ENCODE data around the gene SEZ6L2. TPM values are rescaled to one million over a fixed set of nuclear protein-coding genes. Genes with fewer than 3 reads are reported as not detected.

SEZ6L2 gene
- total and polyA plus RNA-seq, 5 donors from 2014 or later: not detected

DNA sequence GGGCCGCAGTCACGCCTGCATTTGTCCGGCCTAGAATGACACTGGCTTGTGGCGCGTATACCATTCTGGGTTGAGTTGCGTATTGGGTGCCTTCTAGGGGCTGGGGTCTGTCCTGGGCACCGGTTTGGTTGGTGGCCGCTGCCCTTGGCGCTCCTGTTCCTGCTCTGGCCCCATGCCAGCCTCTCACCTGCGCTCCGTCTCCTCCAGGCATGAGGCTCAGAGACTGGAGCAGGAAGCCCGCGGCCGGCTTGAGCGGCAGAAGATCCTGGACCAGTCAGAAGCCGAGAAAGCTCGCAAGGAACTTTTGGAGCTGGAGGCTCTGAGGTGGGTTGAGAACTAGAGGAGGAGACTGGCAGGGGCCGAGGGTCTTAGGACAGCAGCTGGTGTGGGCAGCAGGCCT, 53.7 kb downstream of the SEZ6L2 start:
- Mint-ChIP-seq H3K4me3 (peak overlapping the region in 1 of 4 donors; percentile 93), H3K36me3 (peaks cover 23% of the 10 kb centered on the region), H3K4me1 (peaks cover 0 to 10% (median 0%) of the 10 kb centered on the region in 4 donors), H3K27ac (peak overlapping the region in 1 of 3 donors; percentile 38), H3K27me3 (no peaks in the 10 kb centered on the region), H3K9me3 (no peaks in the 10 kb centered on the region)
- H3K27me3 ChIP-seq (ENCODE audit: control insufficient read depth, insufficient read depth, low read length): no peaks in the 10 kb centered on the region
- no peak for ATAC-seq (ENCODE audit: low read depth in 2 of 2)
- no peak overlapping the region for H3K27ac ChIP-seq (ENCODE audit: insufficient read depth, low read length, poor library complexity, severe bottlenecking)
- no peak for DNase-seq
- peaks cover 61% of the 10 kb centered on the region for H3K36me3 ChIP-seq (ENCODE audit: control insufficient read depth, insufficient read depth, low read length)
- no peaks in the 10 kb centered on the region for H3K9me3 ChIP-seq (ENCODE audit: control insufficient read depth in 2 of 2, low read length in 2 of 2)
- H3K4me3 ChIP-seq (ENCODE audit: low read depth, low read length): no peak overlapping the region
- no peaks in the 10 kb centered on the region for H3K4me1 ChIP-seq (ENCODE audit: control insufficient read depth, insufficient read depth, low read length, poor library complexity, severe bottlenecking)

DNA sequence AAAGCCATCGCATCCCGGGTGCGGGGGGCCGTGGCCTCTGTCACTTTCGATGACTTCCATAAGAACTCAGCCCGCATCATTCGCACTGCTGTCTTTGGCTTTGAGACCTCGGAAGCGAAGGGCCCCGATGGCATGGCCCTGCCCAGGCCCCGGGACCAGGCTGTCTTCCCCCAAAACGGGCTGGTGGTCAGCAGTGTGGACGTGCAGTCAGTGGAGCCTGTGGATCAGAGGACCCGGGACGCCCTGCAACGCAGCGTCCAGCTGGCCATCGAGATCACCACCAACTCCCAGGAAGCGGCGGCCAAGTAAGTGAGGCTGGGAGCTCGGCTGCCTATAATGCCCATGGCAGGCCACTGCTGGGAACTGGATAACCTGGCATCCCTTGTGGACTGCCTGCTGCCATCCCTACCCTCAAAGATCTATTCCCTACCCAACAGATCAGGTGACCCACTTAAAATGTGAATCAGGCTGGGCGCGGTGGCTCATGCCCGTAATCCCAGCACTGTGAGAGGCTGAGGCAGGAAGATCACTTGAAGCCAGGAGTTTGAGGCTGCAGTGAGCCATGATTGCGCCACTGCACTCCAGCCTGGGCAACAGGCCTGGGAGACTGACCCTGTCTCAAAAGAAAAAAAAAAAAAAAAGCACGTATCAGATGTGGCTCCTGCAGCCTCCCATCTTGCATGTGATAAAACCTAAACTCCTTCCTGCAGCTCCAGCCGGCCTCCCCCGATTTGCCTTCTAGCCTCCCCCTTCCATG, 54.6 kb downstream of the SEZ6L2 start:
- Histone ChIP-seq H3K27ac (ENCODE audit: insufficient read depth, low read length, poor library complexity, severe bottlenecking) (no peak overlapping the region), H3K27me3 (ENCODE audit: control insufficient read depth, insufficient read depth, low read length) (no peaks in the 10 kb centered on the region), H3K9me3 (ENCODE audit: control insufficient read depth in 2 of 2, low read length in 2 of 2) (no peaks in the 10 kb centered on the region), H3K4me3 (ENCODE audit: low read depth, low read length) (no peak overlapping the region), H3K36me3 (ENCODE audit: control insufficient read depth, insufficient read depth, low read length) (peaks cover 70% of the 10 kb centered on the region), H3K4me1 (ENCODE audit: control insufficient read depth, insufficient read depth, low read length, poor library complexity, severe bottlenecking) (no peaks in the 10 kb centered on the region)
- H3K4me3 Mint-ChIP-seq: no peak overlapping the region
- DNase-seq: no peak
- no peaks in the 10 kb centered on the region for H3K9me3 Mint-ChIP-seq
- no peaks in the 10 kb centered on the region for H3K27me3 Mint-ChIP-seq
- H3K4me1 Mint-ChIP-seq: peaks cover 0 to 7% (median 0%) of the 10 kb centered on the region in 4 donors
- H3K36me3 Mint-ChIP-seq: peaks cover 21% of the 10 kb centered on the region
- ATAC-seq (ENCODE audit: low read depth in 2 of 2): no peak
- H3K27ac Mint-ChIP-seq: peak overlapping the region in 1 of 3 donors; percentile 38

DNA sequence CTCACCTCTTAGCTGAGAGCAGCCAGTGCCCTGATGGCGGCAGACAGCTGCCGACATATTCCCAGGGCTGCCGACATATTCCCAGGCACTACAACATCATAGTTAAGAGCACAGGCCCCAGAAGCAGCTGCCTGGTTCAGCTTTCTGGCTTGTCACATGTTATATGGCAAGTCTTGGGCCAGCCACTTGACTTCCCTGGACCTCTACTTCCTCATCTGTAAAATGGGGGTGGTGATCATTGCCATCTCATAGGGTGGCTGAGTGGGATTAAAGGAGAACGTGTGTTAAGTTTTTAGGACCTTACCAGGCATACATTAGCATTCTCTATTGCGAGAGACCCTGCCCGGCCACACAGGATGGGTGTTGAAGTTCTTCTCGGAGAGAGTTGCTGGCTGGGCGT, 55.4 kb downstream of the SEZ6L2 start:
- no peaks in the 10 kb centered on the region for H3K27me3 Mint-ChIP-seq
- H3K36me3 Mint-ChIP-seq: peaks cover 29% of the 10 kb centered on the region
- no peak for ATAC-seq (ENCODE audit: low read depth in 2 of 2)
- Histone ChIP-seq H3K27me3 (ENCODE audit: control insufficient read depth, insufficient read depth, low read length) (no peaks in the 10 kb centered on the region), H3K9me3 (ENCODE audit: control insufficient read depth in 2 of 2, low read length in 2 of 2) (no peaks in the 10 kb centered on the region), H3K4me3 (ENCODE audit: low read depth, low read length) (no peak overlapping the region), H3K36me3 (ENCODE audit: control insufficient read depth, insufficient read depth, low read length) (peaks cover 77% of the 10 kb centered on the region), H3K27ac (ENCODE audit: insufficient read depth, low read length, poor library complexity, severe bottlenecking) (no peak overlapping the region), H3K4me1 (ENCODE audit: control insufficient read depth, insufficient read depth, low read length, poor library complexity, severe bottlenecking) (no peaks in the 10 kb centered on the region)
- no peak overlapping the region for H3K4me3 Mint-ChIP-seq
- H3K27ac Mint-ChIP-seq: no peak overlapping the region
- H3K9me3 Mint-ChIP-seq: no peaks in the 10 kb centered on the region
- DNase-seq: no peak
- H3K4me1 Mint-ChIP-seq: peaks cover 0 to 7% (median 0%) of the 10 kb centered on the region in 4 donors

DNA sequence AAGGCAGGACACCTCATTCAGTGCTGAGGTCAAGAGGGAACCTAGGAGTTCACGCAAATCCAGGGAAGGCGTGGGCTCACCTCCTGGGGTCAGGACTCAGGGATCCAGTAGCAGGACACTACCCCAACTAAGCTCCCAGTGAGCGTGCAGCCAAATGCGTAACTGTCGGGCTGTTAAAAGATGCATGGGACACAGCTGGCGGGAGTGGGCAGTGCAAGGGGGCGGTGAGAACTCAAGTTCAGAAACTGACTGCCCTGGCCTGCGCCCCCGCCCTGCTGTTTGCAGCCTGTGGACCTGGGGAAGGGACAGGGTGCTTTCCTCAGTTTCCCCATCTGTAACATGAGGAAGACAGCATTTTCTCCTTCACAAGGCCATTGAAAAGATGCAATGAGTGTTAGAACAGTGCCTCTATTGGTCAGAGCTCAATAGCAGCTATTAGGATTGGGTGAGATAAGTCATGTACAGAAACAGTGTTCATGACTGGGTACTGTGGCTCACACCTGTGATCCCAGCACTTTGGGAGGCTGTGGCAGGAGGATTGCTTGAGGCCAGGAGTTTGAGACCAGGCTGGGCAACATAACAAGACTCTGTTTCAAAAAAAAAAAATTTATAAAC, 56.5 kb downstream of the SEZ6L2 start:
- Histone ChIP-seq H3K4me3 (ENCODE audit: low read depth, low read length) (no peak overlapping the region), H3K9me3 (ENCODE audit: control insufficient read depth in 2 of 2, low read length in 2 of 2) (no peaks in the 10 kb centered on the region), H3K36me3 (ENCODE audit: control insufficient read depth, insufficient read depth, low read length) (peaks cover 85% of the 10 kb centered on the region), H3K27me3 (ENCODE audit: control insufficient read depth, insufficient read depth, low read length) (no peaks in the 10 kb centered on the region), H3K27ac (ENCODE audit: insufficient read depth, low read length, poor library complexity, severe bottlenecking) (no peak overlapping the region), H3K4me1 (ENCODE audit: control insufficient read depth, insufficient read depth, low read length, poor library complexity, severe bottlenecking) (no peaks in the 10 kb centered on the region)
- no peak for DNase-seq
- H3K4me3 Mint-ChIP-seq: no peak overlapping the region
- H3K36me3 Mint-ChIP-seq: peaks cover 31% of the 10 kb centered on the region
- no peak for ATAC-seq (ENCODE audit: low read depth in 2 of 2)
- no peaks in the 10 kb centered on the region for H3K9me3 Mint-ChIP-seq
- no peaks in the 10 kb centered on the region for H3K27me3 Mint-ChIP-seq
- H3K4me1 Mint-ChIP-seq: no peaks in the 10 kb centered on the region
- H3K27ac Mint-ChIP-seq: peak overlapping the region in 1 of 3 donors; percentile 79

DNA sequence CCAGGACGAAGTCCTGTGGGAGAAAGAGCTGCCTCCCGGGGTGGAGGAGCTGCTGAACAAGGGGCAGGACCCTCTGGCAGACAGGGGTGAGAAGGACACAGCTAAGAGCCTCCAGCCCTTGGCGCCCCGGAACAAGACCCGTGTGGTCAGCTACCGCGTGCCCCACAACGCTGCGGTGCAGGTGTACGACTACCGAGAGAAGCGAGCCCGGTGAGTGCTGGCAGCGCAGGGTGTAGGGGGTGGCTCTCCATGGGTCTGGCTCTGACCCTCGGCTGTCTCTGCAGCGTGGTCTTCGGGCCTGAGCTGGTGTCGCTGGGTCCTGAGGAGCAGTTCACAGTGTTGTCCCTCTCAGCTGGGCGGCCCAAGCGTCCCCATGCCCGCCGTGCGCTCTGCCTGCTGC, 57.7 kb downstream of the SEZ6L2 start:
- H3K4me1 Mint-ChIP-seq: no peaks in the 10 kb centered on the region
- DNase-seq (no peak), ATAC-seq (ENCODE audit: low read depth in 2 of 2) (no peak)
- H3K36me3 Mint-ChIP-seq: peaks cover 35% of the 10 kb centered on the region
- H3K36me3 ChIP-seq (ENCODE audit: control insufficient read depth, insufficient read depth, low read length): peaks cover 84% of the 10 kb centered on the region
- no peaks in the 10 kb centered on the region for H3K27me3 ChIP-seq (ENCODE audit: control insufficient read depth, insufficient read depth, low read length)
- no peak overlapping the region for H3K27ac ChIP-seq (ENCODE audit: insufficient read depth, low read length, poor library complexity, severe bottlenecking)
- H3K4me3 Mint-ChIP-seq: no peak overlapping the region
- H3K27me3 Mint-ChIP-seq: no peaks in the 10 kb centered on the region
- no peaks in the 10 kb centered on the region for H3K9me3 Mint-ChIP-seq
- no peaks in the 10 kb centered on the region for H3K4me1 ChIP-seq (ENCODE audit: control insufficient read depth, insufficient read depth, low read length, poor library complexity, severe bottlenecking)
- no peak overlapping the region for H3K27ac Mint-ChIP-seq
- H3K9me3 ChIP-seq (ENCODE audit: control insufficient read depth in 2 of 2, low read length in 2 of 2): no peaks in the 10 kb centered on the region
- H3K4me3 ChIP-seq (ENCODE audit: low read depth, low read length): no peak overlapping the region

DNA sequence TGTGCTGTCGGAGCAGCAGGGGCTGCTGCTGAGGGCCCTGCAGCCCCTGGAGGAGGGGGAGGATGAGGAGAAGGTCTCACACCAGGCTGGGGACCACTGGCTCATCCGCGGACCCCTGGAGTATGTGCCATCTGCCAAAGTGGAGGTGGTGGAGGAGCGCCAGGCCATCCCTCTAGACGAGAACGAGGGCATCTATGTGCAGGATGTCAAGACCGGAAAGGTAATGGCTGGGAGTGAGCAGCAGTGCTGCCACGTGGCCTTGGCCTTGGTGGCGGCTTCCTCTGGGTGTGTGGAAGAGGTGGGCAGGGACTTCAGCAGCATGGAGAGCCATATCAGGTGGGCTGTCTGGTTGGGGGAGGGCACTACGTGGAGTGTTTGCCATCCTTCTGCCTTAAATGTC, 59.1 kb downstream of the SEZ6L2 start:
- Histone ChIP-seq H3K4me3 (ENCODE audit: low read depth, low read length) (no peak overlapping the region), H3K9me3 (ENCODE audit: control insufficient read depth in 2 of 2, low read length in 2 of 2) (no peaks in the 10 kb centered on the region), H3K4me1 (ENCODE audit: control insufficient read depth, insufficient read depth, low read length, poor library complexity, severe bottlenecking) (no peaks in the 10 kb centered on the region), H3K27me3 (ENCODE audit: control insufficient read depth, insufficient read depth, low read length) (no peaks in the 10 kb centered on the region), H3K36me3 (ENCODE audit: control insufficient read depth, insufficient read depth, low read length) (peaks cover 82% of the 10 kb centered on the region), H3K27ac (ENCODE audit: insufficient read depth, low read length, poor library complexity, severe bottlenecking) (no peak overlapping the region)
- ATAC-seq (ENCODE audit: low read depth in 2 of 2) (no peak), DNase-seq (no peak)
- Mint-ChIP-seq H3K4me1 (no peaks in the 10 kb centered on the region), H3K4me3 (no peak overlapping the region), H3K27ac (no peak overlapping the region), H3K36me3 (peaks cover 36% of the 10 kb centered on the region), H3K9me3 (no peaks in the 10 kb centered on the region), H3K27me3 (no peaks in the 10 kb centered on the region)

DNA sequence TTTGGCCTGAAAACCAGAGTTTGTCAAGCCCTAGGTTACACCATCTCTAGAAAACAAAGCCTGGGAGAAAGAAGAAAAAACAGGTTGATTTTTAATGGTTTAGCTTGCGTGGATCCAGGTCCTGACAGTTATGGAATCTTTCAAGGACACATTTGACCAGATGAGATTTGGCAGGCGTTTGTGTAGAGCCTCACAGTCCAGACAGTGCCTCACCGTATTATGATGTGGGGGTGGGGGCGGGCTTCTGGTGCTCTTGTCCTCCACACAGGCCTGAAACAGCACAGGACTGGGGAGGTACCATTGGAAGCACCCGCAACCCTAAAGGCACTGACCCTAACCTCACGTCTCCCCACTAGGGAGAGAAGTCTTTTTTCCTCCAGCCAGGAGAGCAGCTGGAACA, 59.5 kb downstream of the SEZ6L2 start:
- Mint-ChIP-seq H3K27me3 (no peaks in the 10 kb centered on the region), H3K4me1 (no peaks in the 10 kb centered on the region), H3K27ac (no peak overlapping the region), H3K4me3 (no peak overlapping the region), H3K9me3 (no peaks in the 10 kb centered on the region), H3K36me3 (peaks cover 35% of the 10 kb centered on the region)
- Histone ChIP-seq H3K36me3 (ENCODE audit: control insufficient read depth, insufficient read depth, low read length) (peaks cover 82% of the 10 kb centered on the region), H3K27ac (ENCODE audit: insufficient read depth, low read length, poor library complexity, severe bottlenecking) (no peak overlapping the region), H3K9me3 (ENCODE audit: control insufficient read depth in 2 of 2, low read length in 2 of 2) (no peaks in the 10 kb centered on the region), H3K4me1 (ENCODE audit: control insufficient read depth, insufficient read depth, low read length, poor library complexity, severe bottlenecking) (no peaks in the 10 kb centered on the region), H3K4me3 (ENCODE audit: low read depth, low read length) (no peak overlapping the region), H3K27me3 (ENCODE audit: control insufficient read depth, insufficient read depth, low read length) (no peaks in the 10 kb centered on the region)
- no peak for ATAC-seq (ENCODE audit: low read depth in 2 of 2)
- no peak for DNase-seq

DNA sequence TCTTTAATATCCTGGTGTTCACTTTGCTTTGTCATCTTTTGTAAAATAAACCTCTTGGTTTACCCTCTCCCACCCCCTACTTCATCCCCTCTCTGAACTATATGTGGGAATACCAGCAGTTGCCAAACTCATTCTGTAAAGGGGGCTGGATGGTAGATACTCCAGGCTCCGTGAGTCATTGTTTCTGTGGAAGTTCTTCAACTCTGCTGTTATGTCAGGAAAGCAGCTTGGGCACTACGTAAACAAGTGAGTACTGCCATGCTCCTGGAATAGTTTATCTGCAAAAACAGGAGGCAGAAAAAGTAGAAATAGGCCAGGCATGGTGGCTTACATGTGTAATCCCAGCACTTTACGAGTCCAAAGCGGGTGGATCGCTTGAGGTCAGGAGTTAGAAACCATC, 61.5 kb downstream of the SEZ6L2 start:
- Histone ChIP-seq H3K9me3 (ENCODE audit: control insufficient read depth in 2 of 2, low read length in 2 of 2) (no peaks in the 10 kb centered on the region), H3K27me3 (ENCODE audit: control insufficient read depth, insufficient read depth, low read length) (no peaks in the 10 kb centered on the region), H3K4me1 (ENCODE audit: control insufficient read depth, insufficient read depth, low read length, poor library complexity, severe bottlenecking) (no peaks in the 10 kb centered on the region), H3K36me3 (ENCODE audit: control insufficient read depth, insufficient read depth, low read length) (peaks cover 88% of the 10 kb centered on the region), H3K27ac (ENCODE audit: insufficient read depth, low read length, poor library complexity, severe bottlenecking) (no peak overlapping the region), H3K4me3 (ENCODE audit: low read depth, low read length) (no peak overlapping the region)
- no peak for DNase-seq
- H3K9me3 Mint-ChIP-seq: no peaks in the 10 kb centered on the region
- no peaks in the 10 kb centered on the region for H3K27me3 Mint-ChIP-seq
- no peaks in the 10 kb centered on the region for H3K4me1 Mint-ChIP-seq
- no peak overlapping the region for H3K4me3 Mint-ChIP-seq
- no peak overlapping the region for H3K27ac Mint-ChIP-seq
- peaks cover 38% of the 10 kb centered on the region for H3K36me3 Mint-ChIP-seq
- ATAC-seq (ENCODE audit: low read depth in 2 of 2): no peak

Measured in CD4-positive, CD25-positive, alpha-beta regulatory T cell (primary cell).